WTC11 (cell line): ENCODE measurements around the gene KSR1.

Experiments used
- TEAD4 ChIP-seq: sonication (generic); formaldehyde crosslinking; IDR thresholded peaks from 2 replicates; pipeline ENCODE4 v1.8.0; 2022; ENCODE audit warnings: mild to moderate bottlenecking, missing genetic modification reagents
- TP53 ChIP-seq: sonication (generic); formaldehyde crosslinking; IDR thresholded peaks from 2 replicates; pipeline ENCODE4 v1.8.1; 2023; ENCODE audit warnings: mild to moderate bottlenecking, missing genetic modification reagents
- TF ChIP-seq, protein P1 (sequence below): fragments of 200-600 bp; IDR thresholded peaks from 2 replicates; pipeline ENCODE4 v1.8.0; 2022; ENCODE audit warnings: antibody characterized with exemption
- TF ChIP-seq, protein P2 (sequence below): sonication (generic); formaldehyde crosslinking; IDR thresholded peaks from 2 replicates; pipeline ENCODE4 v1.8.1; 2023; ENCODE audit warnings: mild to moderate bottlenecking, moderate library complexity, missing genetic modification reagents
- TF ChIP-seq, protein P3 (sequence below): sonication (generic); formaldehyde crosslinking; IDR thresholded peaks from 2 replicates; pipeline ENCODE4 v1.8.0; 2023; ENCODE audit warnings: missing genetic modification reagents
- TF ChIP-seq, protein P4 (sequence below): sonication (generic); formaldehyde crosslinking; IDR thresholded peaks from 2 replicates; pipeline ENCODE4 v1.8.0; 2022; ENCODE audit warnings: mild to moderate bottlenecking, missing genetic modification reagents

DNA sequence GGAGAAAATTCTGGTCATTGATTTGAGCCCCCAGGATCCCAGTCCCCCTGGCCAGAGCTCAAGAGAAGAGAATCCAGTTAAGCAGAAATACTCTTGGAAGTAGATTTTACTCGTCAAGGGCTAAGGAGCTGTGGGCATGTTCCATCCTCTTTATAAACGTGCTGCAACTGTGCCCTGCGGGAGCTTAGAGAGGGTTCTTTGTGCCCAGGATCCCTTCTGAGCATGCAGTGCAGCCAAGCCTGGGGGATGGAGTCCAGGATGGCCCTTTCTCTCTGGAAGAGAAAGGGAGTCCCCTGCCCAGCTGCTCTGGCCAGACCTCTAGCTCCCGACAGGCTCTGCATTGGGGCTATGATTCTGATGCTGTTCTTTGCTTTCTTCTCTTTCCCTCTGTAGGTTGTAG lies 165.3 kb downstream of the KSR1 start:
- TF ChIP-seq, protein P1, sequence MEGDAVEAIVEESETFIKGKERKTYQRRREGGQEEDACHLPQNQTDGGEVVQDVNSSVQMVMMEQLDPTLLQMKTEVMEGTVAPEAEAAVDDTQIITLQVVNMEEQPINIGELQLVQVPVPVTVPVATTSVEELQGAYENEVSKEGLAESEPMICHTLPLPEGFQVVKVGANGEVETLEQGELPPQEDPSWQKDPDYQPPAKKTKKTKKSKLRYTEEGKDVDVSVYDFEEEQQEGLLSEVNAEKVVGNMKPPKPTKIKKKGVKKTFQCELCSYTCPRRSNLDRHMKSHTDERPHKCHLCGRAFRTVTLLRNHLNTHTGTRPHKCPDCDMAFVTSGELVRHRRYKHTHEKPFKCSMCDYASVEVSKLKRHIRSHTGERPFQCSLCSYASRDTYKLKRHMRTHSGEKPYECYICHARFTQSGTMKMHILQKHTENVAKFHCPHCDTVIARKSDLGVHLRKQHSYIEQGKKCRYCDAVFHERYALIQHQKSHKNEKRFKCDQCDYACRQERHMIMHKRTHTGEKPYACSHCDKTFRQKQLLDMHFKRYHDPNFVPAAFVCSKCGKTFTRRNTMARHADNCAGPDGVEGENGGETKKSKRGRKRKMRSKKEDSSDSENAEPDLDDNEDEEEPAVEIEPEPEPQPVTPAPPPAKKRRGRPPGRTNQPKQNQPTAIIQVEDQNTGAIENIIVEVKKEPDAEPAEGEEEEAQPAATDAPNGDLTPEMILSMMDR = no peak
- TF ChIP-seq, protein P2, sequence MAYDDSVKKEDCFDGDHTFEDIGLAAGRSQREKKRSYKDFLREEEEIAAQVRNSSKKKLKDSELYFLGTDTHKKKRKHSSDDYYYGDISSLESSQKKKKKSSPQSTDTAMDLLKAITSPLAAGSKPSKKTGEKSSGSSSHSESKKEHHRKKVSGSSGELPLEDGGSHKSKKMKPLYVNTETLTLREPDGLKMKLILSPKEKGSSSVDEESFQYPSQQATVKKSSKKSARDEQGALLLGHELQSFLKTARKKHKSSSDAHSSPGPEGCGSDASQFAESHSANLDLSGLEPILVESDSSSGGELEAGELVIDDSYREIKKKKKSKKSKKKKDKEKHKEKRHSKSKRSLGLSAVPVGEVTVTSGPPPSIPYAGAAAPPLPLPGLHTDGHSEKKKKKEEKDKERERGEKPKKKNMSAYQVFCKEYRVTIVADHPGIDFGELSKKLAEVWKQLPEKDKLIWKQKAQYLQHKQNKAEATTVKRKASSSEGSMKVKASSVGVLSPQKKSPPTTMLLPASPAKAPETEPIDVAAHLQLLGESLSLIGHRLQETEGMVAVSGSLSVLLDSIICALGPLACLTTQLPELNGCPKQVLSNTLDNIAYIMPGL (CRISPR knock-in tag) = no peak
- TF ChIP-seq TP53 (CRISPR knock-in tag) (no peak), TEAD4 (CRISPR knock-in tag) (no peak)
- TF ChIP-seq, protein P3, sequence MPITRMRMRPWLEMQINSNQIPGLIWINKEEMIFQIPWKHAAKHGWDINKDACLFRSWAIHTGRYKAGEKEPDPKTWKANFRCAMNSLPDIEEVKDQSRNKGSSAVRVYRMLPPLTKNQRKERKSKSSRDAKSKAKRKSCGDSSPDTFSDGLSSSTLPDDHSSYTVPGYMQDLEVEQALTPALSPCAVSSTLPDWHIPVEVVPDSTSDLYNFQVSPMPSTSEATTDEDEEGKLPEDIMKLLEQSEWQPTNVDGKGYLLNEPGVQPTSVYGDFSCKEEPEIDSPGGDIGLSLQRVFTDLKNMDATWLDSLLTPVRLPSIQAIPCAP = no peak
- TF ChIP-seq, protein P4, sequence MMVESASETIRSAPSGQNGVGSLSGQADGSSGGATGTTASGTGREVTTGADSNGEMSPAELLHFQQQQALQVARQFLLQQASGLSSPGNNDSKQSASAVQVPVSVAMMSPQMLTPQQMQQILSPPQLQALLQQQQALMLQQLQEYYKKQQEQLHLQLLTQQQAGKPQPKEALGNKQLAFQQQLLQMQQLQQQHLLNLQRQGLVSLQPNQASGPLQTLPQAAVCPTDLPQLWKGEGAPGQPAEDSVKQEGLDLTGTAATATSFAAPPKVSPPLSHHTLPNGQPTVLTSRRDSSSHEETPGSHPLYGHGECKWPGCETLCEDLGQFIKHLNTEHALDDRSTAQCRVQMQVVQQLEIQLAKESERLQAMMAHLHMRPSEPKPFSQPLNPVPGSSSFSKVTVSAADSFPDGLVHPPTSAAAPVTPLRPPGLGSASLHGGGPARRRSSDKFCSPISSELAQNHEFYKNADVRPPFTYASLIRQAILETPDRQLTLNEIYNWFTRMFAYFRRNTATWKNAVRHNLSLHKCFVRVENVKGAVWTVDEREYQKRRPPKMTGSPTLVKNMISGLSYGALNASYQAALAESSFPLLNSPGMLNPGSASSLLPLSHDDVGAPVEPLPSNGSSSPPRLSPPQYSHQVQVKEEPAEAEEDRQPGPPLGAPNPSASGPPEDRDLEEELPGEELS = no peak
